GM06990 (cell line): ENCODE data around the gene HSD17B12.

ENCODE experiments used
- DNase-seq: peaks from one replicate; pipeline ENCODE4 v3.0.0-alpha.2; 2011; ENCODE audit not compliant: insufficient read length; ENCODE audit errors: extremely low read depth
- H3K27me3 ChIP-seq: replicated peaks from 2 replicates; pipeline ENCODE4 v1.6.0; 2011; ENCODE audit warnings: low read length; ENCODE audit not compliant: control insufficient read depth, insufficient read depth
- H3K36me3 ChIP-seq: 2 replicates; pipeline ENCODE4 v1.5.1; 2011; ENCODE audit warnings: low read length; ENCODE audit not compliant: control insufficient read depth, insufficient read depth
- H3K4me3 ChIP-seq: replicated peaks from 2 replicates; pipeline ENCODE4 v1.5.1; 2011; ENCODE audit warnings: low read depth, mild to moderate bottlenecking, control low read depth, low read length
- TF ChIP-seq, protein P1 (sequence below): IDR thresholded peaks from 2 replicates; pipeline ENCODE4 v1.5.1; 2011; ENCODE audit warnings: low read length, control low read depth, mild to moderate bottlenecking, inconsistent platforms; ENCODE audit not compliant: insufficient read depth, poor library complexity, severe bottlenecking

Gene HSD17B12

DNA sequence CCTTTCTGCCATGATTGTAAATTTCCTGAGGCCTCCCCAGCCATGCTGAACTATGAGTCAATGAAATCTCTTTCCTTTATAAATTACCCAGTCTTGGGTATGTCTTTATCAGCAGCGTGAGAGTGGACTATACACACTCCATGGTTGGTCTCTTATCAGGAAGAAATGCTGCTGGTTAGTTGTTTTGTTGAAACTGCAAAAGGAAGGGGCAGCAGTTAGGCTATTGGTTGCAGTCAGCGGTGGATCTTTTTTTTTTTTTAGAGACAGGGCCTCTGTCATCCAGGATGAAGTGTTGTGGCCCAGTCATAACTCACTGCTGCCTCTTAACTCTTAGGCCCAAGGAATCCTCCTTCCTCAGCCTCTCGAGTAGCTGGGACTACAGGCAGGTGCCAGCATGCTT, 51.7 kb downstream of the HSD17B12 start:
- H3K36me3 ChIP-seq = peaks cover 3% of the 10 kb centered on the region
- TF ChIP-seq, protein P1, sequence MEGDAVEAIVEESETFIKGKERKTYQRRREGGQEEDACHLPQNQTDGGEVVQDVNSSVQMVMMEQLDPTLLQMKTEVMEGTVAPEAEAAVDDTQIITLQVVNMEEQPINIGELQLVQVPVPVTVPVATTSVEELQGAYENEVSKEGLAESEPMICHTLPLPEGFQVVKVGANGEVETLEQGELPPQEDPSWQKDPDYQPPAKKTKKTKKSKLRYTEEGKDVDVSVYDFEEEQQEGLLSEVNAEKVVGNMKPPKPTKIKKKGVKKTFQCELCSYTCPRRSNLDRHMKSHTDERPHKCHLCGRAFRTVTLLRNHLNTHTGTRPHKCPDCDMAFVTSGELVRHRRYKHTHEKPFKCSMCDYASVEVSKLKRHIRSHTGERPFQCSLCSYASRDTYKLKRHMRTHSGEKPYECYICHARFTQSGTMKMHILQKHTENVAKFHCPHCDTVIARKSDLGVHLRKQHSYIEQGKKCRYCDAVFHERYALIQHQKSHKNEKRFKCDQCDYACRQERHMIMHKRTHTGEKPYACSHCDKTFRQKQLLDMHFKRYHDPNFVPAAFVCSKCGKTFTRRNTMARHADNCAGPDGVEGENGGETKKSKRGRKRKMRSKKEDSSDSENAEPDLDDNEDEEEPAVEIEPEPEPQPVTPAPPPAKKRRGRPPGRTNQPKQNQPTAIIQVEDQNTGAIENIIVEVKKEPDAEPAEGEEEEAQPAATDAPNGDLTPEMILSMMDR = no peak
- no peak overlapping the region for H3K4me3 ChIP-seq
- DNase-seq = no peak
- no peaks in the 10 kb centered on the region for H3K27me3 ChIP-seq

DNA sequence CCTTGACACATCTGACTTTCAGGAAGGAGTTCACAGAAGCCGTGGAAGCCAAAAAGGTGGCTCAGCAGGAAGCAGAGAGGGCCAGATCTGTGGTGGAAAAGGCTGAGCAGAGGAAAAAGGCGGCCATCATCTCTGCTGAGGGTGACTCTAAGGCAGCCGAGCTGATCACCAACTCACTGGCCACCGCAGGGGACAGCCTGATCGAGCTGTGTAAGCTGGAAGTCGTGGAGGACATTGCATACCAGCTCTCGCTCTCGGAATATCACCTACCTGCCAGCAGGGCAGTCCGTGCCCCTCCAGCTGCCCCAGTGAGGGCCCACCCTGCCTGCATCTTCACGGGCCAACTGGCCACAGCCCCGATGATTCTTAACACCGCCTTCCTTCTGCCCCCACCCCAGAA, 53.7 kb downstream of the HSD17B12 start:
- Histone ChIP-seq H3K27me3 (no peaks in the 10 kb centered on the region), H3K36me3 (peaks cover 3% of the 10 kb centered on the region), H3K4me3 (no peak overlapping the region)
- TF ChIP-seq, protein P1 = no peak
- DNase-seq = no peak

DNA sequence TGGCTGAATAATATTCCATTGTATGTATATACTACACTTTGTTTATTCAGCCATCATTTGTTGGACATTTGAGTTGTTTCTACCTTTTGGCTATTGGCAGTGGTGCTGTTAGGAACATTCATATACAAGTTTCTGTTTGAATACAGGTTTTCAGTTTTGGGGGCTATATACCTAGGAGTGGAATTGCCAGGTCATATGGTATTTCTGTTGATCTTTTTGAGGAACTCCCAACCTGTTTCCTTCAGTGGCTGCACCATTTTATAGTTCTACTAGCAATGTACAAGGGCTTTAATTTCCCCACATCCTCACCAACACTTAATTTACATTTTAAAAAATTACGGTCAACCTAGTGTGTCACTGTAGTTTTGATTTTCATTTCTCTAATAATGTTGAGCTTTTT, 54.6 kb downstream of the HSD17B12 start:
- Histone ChIP-seq H3K4me3 (no peak overlapping the region), H3K36me3 (peaks cover 3% of the 10 kb centered on the region), H3K27me3 (no peaks in the 10 kb centered on the region)
- no peak for DNase-seq
- TF ChIP-seq, protein P1 = no peak

DNA sequence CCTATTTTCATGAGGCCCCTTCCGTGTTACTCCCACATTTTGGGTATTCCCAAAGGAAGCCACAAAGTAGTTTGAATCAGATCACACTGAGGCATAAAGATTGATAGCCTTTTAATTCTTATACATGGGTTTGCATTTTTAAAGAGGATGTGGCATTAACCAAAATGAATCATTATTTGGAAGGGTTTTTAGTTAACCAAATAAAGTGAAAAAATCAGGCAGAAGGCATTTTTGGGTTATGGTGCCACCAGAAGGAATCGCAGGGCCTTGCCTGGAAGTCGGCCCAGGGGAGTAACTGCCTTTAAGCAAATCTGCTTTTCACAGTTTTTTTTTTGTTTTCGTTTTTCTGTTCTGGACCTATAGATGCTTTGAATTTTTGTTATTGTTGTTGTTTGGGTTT, 55.4 kb downstream of the HSD17B12 start:
- no peaks in the 10 kb centered on the region for H3K27me3 ChIP-seq
- TF ChIP-seq, protein P1 = no peak
- no peak for DNase-seq
- H3K36me3 ChIP-seq = peaks cover 3% of the 10 kb centered on the region
- no peak overlapping the region for H3K4me3 ChIP-seq

DNA sequence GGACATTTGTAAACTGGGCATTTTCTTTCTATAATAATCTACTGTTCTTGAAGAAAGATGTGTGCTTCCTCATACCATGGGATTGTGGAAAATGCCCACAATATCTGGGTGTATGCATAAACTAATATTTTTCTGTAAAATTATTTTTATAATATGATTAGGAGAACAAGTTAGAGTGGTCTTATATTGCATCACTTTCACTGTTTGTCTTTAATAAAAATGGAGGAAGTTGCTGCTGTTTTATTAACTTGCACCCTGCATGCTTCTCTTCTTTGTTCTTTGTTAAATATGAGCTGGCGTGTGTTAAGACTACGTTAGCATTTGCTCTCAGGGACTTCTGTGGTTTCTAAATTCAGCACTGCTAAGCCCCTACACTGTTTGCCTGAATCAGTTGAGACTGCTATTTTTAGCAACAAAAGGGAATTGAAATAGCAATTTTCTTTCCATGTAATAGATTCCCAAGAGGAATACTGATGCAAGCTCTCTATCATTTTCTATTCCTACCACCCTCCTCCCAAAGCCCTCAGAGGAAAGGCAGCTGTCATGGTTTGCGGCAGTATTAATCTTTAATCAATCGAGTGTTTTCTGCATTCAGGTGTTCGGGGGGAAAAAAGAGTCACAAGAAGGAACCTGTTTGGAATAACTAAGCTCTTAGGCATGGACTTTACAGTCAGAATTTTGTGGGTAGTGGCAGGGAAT, 56.1 kb downstream of the HSD17B12 start:
- no peaks in the 10 kb centered on the region for H3K27me3 ChIP-seq
- TF ChIP-seq, protein P1 = no peak
- H3K36me3 ChIP-seq = peaks cover 3% of the 10 kb centered on the region
- no peak overlapping the region for H3K4me3 ChIP-seq
- DNase-seq = no peak

DNA sequence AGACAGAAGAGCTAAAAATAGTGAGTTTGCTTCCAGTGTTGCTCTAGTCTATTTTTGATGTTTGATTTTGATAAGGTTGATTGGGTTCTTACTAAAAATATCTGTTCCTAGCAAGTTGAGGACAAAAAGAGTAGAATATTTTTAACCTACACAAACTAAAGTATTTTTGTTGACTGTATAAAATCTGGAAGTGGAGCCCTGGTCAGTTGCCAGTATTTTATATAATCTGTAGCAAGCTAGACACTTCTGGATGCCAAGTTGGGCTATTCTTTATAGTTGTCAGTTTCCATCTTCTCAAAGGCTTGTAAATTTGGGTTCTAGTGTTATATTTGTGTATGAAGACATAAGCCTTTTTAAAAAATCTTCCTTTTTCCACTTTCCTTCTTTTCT, 56.7 kb downstream of the HSD17B12 start:
- TF ChIP-seq, protein P1 = no peak
- Histone ChIP-seq H3K4me3 (no peak overlapping the region), H3K36me3 (peaks cover 3% of the 10 kb centered on the region), H3K27me3 (no peaks in the 10 kb centered on the region)
- DNase-seq = no peak
